Skin epidermis (tissue), 12 donors: ENCODE measurements around the gene ABCA6.
A peak's percentile ranks its signal among the peaks of the same experiment; 100 is the strongest.
"Not testable (repeated sequence)": the region's sequence is repeated elsewhere in the genome, so short reads cannot be mapped to it uniquely, and the experiment has no call there.

Experiments used
- H3K27ac ChIP-seq, 21 experiments: fragments of 200-600 bp; sonication (generic) in 11 of 21; one replicate each; pipeline ENCODE4 v1.5.0; 2020; ENCODE audit warnings: mild to moderate bottlenecking in 3 of 21, inconsistent platforms in 2 of 21, moderate library complexity in 2 of 21
- H3K4me3 ChIP-seq, 7 experiments: fragments of 200-600 bp; sonication (generic) in 2 of 7; one replicate each; pipeline ENCODE4 v1.5.0; 2020; ENCODE audit warnings: inconsistent platforms in 2 of 7, mild to moderate bottlenecking in 2 of 7, moderate library complexity in 1 of 7

ABCA6 gene

GRCh38 chr17:69141431-69142174 is at the start of gene ABCA6:
Gene ABCA6, minus strand, starts transcription at chr17:69141895. Its CDS starts 1,192 bp downstream, at chr17:69140703.
- H3K27ac ChIP-seq = peak within 1 kb of the TSS in 15 of 21 experiments; percentile 4 to 78 (median 60)
- H3K4me3 ChIP-seq = peak within 1 kb of the TSS in 4 of 7 experiments; percentile 1 to 24 (median 6)

- Histone ChIP-seq H3K27ac (no peak overlapping the region), H3K4me3 (no peak overlapping the region)
Observed at GRCh38 chr17:69188796-69189195, 47.1 kb upstream of the ABCA6 start.

GRCh38 chr17:69188064-69188463 is 46.4 kb upstream of the ABCA6 start:
- H3K27ac ChIP-seq = no peak overlapping the region
- H3K4me3 ChIP-seq = no peak overlapping the region

- H3K4me3 ChIP-seq = no peak overlapping the region
- no peak overlapping the region for H3K27ac ChIP-seq
Observed at GRCh38 chr17:69187294-69187693, 45.6 kb upstream of the ABCA6 start.

- H3K27ac ChIP-seq = no peak overlapping the region
- no peak overlapping the region for H3K4me3 ChIP-seq
Observed at GRCh38 chr17:69179227-69179952, 37.7 kb upstream of the ABCA6 start.

- H3K27ac ChIP-seq = peak overlapping the region in 3 of 21 experiments; percentile 17 to 49 (median 39)
- H3K4me3 ChIP-seq = no peak overlapping the region
Observed at GRCh38 chr17:69176457-69176795, 34.7 kb upstream of the ABCA6 start.

GRCh38 chr17:69175625-69176456 is 34.1 kb upstream of the ABCA6 start:
- H3K27ac ChIP-seq = peak overlapping the region in 5 of 21 experiments; percentile 0 to 49 (median 27)

GRCh38 chr17:69175262-69175624 is 33.5 kb upstream of the ABCA6 start:
- H3K27ac ChIP-seq = peak overlapping the region in 1 of 21 experiments; percentile 39
- no peak overlapping the region for H3K4me3 ChIP-seq

More at GRCh38 chr17:69175625-69176456, 34.1 kb upstream of the ABCA6 start:
- no peak overlapping the region for H3K4me3 ChIP-seq

GRCh38 chr17:69173118-69173517 is 31.4 kb upstream of the ABCA6 start:
- no peak overlapping the region for H3K27ac ChIP-seq
- H3K4me3 ChIP-seq = no peak overlapping the region

GRCh38 chr17:69170377-69170776 is 28.7 kb upstream of the ABCA6 start:
- peak overlapping the region in 1 of 21 experiments; percentile 61 for H3K27ac ChIP-seq
- H3K4me3 ChIP-seq = no peak overlapping the region

- not testable (repeated sequence) for H3K27ac ChIP-seq, H3K4me3 ChIP-seq
Observed at GRCh38 chr17:69168642-69169041, 26.9 kb upstream of the ABCA6 start.

GRCh38 chr17:69166957-69167356 is 25.3 kb upstream of the ABCA6 start:
- Histone ChIP-seq H3K27ac (no peak overlapping the region), H3K4me3 (no peak overlapping the region)

- Histone ChIP-seq H3K27ac (no peak overlapping the region), H3K4me3 (no peak overlapping the region)
Observed at GRCh38 chr17:69164206-69164605, 22.5 kb upstream of the ABCA6 start.

- H3K27ac ChIP-seq = no peak overlapping the region
- no peak overlapping the region for H3K4me3 ChIP-seq
Observed at GRCh38 chr17:69159418-69159817, 17.7 kb upstream of the ABCA6 start.

GRCh38 chr17:69154267-69154666 is 12.6 kb upstream of the ABCA6 start:
- no peak overlapping the region for H3K4me3 ChIP-seq
- no peak overlapping the region for H3K27ac ChIP-seq

GRCh38 chr17:69150333-69150732 is 8.6 kb upstream of the ABCA6 start:
- H3K4me3 ChIP-seq = no peak overlapping the region
- H3K27ac ChIP-seq = no peak overlapping the region

- no peak overlapping the region for H3K4me3 ChIP-seq
- no peak overlapping the region for H3K27ac ChIP-seq
Observed at GRCh38 chr17:69147460-69147859, 5.8 kb upstream of the ABCA6 start.

- Histone ChIP-seq H3K4me3 (no peak overlapping the region), H3K27ac (no peak overlapping the region)
Observed at GRCh38 chr17:69144331-69145255, 2.9 kb upstream of the ABCA6 start.

GRCh38 chr17:69143683-69144231 is 2.1 kb upstream of the ABCA6 start:
- H3K27ac ChIP-seq = peak overlapping the region in 2 of 21 experiments; percentile 10 to 53
- no peak overlapping the region for H3K4me3 ChIP-seq
